Epithelial cell of prostate (primary cell): ENCODE data around the gene RPL18A.

Experiments used
- DNase-seq: peaks from one replicate; pipeline ENCODE4 v3.0.0-alpha.2; 2011; ENCODE audit warnings: low read depth, low spot score
- H3K27ac ChIP-seq: fragments of 450-650 bp; 2 replicates; pipeline ENCODE4 v1.5.1; 2017; ENCODE audit warnings: mild to moderate bottlenecking

The RPL18A gene

DNA sequence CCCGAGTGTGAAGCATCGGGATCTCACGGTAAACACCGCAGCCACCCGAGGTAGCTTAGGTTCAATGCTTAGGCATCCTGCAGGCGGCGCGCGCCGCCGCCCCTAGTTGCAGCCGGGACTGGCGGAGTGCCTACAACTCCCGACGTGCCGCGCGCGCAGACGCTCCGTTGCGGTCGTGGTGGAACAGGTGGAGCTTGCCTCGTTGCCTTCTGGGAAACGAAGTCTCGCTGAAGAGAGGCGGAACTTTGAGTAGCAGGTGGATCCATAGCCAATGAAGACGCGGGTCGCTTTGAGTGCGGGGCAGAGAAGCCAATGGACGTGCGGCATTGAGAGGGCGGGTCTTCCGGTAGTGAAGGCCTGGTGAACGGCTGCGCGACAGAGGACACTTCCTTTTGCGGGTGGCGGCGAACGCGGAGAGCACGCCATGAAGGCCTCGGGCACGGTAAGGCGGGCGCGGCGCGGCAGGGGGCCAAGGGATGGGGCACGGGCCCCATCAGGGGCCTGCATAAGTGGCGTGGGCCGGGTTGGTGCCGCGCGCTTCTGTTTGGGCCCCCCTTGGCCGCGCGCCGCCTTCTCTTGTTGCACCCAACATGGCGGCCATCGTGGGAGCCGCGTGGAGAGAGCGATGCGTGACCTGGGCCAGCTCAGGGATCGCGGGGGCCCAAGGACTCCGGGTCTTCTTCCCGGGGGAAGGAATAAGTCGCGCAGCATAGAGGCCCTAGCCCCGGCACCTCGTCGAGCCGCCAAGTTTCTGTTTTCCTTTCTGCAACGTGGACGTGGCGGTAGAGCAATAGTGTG lies at the start of gene RPL18A:
Gene RPL18A, plus strand, starts transcription at position 378 of the 798 bp plus-strand sequence. Its CDS starts 47 bp downstream, at position 425.
- H3K27ac ChIP-seq, result peak within 1 kb of the TSS; percentile 74
- peak; percentile 99 for DNase-seq

DNA sequence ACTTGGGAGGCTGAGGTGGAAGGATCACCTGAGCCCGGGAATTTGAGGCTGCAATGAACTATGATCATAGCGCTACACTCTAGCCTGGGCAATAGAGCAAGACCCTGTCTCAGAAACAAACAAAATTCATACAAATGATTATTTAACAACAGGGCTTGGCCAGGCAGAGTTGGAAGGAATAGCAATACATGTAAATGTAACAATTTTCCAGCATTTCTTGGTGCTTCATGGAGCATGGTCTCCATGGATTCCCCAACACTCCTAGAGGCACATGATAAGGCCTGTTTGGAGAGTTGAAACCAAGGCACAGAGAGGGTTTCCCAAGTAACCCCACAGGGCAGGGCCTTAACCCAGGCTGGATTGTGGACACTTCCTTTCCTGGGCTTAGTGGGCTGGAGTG lies 48.6 kb upstream of the RPL18A start:
- DNase-seq, result no peak
- no peak overlapping the region for H3K27ac ChIP-seq

DNA sequence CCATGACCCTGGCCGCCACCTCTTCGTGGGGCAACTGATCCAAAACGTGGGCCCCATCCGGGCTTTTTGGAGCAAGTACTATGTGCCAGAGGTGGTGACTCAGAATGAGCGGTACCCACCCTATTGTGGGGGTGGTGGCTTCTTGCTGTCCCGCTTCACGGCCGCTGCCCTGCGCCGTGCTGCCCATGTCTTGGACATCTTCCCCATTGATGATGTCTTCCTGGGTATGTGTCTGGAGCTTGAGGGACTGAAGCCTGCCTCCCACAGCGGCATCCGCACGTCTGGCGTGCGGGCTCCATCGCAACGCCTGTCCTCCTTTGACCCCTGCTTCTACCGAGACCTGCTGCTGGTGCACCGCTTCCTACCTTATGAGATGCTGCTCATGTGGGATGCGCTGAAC lies 48.0 kb upstream of the RPL18A start:
- no peak overlapping the region for H3K27ac ChIP-seq
- DNase-seq, result no peak

DNA sequence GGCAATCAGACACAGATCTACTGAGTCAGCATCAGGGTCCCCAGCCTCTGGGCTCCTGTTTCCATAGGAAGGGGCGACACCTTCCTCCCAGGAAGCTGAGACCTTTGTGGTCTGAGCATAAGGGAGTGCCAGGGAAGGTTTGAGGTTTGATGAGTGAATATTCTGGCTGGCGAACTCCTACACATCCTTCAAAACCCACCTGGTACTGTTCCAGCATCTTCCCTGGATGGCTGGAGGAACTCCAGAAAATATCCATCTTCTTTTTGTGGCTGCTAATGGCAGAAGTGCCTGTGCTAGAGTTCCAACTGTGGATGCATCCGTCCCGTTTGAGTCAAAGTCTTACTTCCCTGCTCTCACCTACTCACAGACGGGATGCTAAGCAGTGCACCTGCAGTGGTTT lies 47.6 kb upstream of the RPL18A start:
- DNase-seq, result no peak
- no peak overlapping the region for H3K27ac ChIP-seq

DNA sequence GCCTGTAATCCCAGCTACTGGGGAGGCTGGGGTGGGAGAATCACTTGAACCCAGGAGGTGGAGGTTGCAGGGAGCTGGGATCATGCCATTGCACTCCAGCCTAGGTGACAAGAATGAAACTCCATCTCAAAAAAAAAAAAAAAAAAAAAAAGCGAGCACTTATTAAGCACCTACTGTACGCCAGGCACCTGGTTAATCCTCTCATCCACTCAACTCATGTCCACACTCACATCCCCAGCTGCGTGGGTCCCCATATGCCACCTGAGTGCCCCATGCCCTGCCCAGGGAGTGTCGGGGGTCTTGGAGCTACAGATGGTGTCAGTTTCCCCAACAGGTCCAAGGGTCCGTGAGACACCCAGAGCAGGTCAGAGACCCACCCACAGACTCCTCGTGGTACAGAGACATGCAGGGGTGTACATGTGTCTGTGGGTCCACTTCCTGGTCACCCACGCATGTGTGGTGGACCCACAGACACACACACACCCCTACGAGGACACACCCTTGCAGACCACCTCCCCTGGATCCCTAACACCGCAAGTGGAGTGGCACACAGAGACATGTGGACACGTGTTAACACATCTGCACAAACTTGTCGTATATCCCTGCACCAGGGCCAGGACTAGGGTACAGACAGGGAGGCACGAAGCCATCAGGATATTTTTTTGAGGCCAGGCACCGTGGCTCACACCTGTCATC lies 41.9 kb upstream of the RPL18A start:
- no peak for DNase-seq
- H3K27ac ChIP-seq, result no peak overlapping the region

DNA sequence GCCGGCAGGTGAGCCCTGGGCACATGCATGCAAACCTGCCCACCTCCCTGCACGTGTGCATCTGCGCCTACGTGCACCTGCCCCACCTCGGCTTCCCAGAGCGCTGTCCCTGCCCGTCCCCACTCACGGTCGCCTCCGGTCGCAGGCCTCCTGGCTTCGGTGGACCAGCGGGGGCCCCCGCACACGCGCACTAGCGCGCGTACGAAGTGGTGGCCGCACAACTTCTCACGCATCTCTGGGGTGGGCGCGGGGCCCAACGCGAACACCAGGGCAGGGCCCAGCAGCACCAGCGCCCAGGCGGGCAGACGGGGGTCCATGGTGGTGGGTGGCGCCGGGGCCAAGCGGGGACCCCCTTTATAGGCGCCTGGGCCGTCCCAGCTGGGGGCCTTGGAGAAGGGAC lies 38.5 kb upstream of the RPL18A start, which contains the start of gene INSL3:
Gene INSL3, minus strand, starts transcription at position 330 of the 400 bp plus-strand sequence. Its CDS starts 13 bp downstream, at position 317.
- no peak for DNase-seq
- no peak within 1 kb of the TSS for H3K27ac ChIP-seq

DNA sequence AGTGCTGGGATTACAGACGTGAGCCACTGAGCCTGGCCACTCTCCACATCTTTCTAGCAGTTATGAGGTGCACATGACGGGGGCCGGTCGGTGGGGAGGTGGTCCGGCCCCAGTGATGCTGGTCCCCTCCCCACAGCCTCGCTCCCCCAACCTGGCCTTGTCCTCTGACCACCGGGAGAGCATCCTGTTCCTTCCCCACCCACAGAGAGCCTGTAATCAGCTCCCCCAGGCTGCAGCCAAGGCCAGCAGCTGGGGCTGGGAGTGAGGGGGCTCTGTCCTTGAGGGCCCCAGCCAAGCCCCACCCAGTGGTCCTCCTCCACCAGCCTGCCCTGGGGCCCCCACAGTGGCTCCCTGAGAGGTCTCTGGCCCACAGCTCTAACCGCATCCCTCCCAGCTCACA lies 35.4 kb upstream of the RPL18A start:
- no peak overlapping the region for H3K27ac ChIP-seq
- DNase-seq, result no peak

DNA sequence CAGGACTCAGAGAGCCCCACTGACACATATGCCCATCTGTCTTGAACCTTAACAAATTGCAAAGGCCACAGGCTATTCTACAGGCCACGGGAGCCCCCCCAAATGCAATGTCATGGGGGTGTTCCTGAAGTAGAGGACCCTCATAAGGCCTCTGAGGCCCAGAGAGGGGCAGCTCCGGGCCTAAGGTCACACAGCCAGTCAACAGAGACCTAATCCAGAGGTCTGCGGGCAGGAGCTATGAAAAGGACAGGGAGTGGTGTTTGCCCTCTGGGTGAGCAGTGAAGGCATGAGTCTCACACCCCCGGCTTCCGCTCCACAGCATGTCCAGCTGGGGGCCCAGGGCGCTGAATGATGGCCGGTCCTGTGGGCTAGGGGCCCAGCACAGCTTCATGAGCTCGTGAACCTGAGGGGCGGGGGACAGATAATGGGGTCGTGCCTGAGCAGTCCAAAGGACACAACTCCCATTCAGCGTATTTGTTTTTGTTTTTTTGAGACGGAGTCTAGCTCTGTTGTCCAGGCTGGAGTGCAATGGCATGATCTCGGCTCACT lies 33.1 kb upstream of the RPL18A start:
- DNase-seq, result no peak
- no peak overlapping the region for H3K27ac ChIP-seq

DNA sequence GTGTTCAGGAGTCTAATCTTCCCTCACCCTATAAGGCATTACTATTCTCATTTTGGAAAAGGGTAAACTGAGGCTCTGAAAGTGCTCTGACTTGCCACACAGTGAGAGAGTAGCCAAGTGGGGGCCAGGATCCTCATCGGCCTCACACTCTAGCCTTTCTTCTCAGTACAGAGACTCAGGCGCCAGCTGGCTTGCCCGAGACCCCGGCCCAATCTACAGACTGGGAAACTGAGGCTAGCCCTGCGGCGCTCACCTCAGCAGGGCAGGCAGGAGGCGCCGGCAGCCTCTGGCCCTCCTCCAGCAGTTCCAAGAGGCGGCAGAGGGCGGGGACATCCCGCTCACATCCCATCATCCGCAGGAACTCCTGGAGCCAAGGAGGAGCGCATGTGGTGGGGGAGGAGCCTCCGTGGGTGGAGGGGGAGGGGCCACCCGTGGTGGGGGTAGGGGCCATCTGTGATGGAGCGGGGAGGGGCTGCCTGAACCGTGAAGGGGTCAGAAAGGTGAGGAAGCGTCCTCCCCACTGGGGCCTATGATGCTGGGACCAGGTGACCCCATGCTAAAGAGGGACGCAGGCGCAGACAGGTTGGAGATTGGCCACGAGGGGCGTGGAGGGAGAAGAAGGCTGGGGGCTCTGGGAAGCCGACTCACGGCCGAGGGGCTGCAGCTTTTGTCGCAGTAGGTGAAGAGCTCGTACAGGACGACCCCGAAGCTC lies 29.7 kb upstream of the RPL18A start:
- no peak for DNase-seq

DNA sequence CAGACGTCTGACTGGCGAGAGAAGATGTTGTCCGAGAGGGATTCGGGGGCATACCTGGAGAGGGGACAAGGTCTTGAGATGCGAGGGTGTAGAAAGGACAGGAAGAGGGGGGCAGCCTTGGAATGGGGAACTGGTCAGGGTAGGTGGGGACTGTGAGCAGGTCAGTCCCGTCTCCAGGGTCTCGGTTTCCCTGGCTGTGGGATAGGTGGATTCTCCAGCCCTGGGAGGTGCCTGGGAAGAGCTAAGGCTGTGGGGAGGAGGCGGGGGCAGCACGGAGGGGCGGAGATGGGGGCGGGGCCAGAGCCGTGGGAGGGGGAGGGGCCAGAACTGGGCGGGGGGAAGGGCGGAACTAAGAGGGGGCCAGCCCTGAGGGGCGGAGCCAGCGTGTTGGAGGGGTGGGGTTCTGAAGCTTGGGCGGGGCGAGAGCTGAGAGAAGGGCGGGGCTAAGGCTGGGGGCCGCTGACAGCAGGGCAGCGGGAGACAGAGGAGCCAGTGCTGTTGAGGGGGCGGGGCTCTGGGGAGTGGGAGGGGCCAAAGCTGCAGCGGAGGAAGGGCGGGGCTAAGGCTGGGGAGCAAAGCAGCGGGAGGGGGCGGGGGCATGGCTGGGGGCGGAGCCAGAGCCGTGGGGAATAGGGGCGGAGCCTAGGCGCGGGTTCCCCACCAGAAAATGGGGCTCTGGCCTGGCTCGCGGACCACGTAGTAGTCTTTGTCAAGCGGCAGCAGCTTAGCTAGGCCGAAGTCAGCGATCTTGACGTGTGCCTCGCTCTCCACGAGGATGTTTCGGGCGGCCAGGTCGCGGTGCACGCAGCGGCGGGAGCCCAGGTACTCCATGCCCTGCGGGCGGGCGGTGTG lies 28.9 kb upstream of the RPL18A start:
- DNase-seq, result peak; percentile 48

More for the DNA sequence above, 29.7 kb upstream of the RPL18A start:
- H3K27ac ChIP-seq, result peak overlapping the region; percentile 59

DNA sequence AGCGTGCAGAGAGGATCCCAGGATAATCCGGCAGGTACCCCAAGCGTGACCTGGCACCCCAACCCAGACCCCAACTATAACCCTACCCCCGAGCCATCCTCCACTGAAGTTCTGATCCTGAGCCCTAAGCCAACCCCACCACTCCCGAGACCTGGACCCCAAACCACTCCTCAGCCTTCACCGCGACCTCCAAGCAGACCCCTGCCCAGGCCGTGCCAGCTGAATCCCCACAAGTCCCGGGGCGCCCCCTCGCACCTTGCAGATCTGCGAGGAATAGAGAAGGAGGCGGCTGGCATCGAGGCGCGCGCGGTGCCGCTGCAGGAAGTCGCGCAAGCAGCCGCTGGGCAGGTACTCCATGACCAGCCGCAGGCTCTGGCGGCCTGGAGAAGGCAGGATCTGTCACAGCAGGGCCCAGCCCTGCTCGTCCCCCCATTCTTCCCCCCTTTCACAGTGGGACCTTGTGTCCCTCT lies 28.3 kb upstream of the RPL18A start:
- H3K27ac ChIP-seq, result no peak overlapping the region

More for the DNA sequence above, 28.9 kb upstream of the RPL18A start:
- H3K27ac ChIP-seq, result peak overlapping the region; percentile 59

DNA sequence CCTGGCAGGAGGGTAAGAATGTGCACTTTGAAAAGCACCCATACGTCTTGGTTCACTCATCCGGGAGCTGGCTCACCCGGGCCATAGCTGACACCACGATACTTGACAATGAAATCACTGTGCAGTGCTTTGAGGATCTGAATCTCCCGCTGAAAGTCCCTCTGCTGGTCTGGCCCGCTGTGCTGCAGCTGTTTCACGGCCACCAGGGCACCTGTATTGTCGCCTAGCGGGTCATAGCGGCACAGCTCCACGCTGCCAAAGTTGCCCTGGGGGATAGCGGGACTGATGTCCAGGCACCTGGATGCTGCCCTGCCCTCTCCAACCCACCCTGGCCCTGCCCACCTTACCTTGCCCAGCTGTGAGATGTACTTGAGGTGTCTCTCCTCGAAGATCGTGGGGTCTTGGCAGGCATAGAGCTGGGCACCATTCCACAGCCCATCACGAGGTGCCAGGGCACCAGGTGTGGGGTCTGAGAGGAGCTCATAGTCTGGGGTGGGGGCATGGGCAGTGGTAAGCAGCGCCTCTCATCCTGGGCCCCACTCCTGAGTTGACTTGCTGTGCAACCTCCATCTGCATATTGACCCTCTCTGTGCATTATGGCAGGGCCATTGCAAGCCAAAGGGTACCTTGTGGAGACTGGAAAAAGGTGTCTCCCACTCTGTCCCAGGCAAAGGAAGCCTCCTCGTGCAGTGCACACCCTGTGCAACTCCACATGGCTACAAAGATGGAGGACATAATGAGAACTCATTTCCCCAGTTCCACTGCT lies 27.1 kb upstream of the RPL18A start:
- DNase-seq, result no peak
- no peak overlapping the region for H3K27ac ChIP-seq

More for the DNA sequence above, 28.3 kb upstream of the RPL18A start:
- no peak for DNase-seq

DNA sequence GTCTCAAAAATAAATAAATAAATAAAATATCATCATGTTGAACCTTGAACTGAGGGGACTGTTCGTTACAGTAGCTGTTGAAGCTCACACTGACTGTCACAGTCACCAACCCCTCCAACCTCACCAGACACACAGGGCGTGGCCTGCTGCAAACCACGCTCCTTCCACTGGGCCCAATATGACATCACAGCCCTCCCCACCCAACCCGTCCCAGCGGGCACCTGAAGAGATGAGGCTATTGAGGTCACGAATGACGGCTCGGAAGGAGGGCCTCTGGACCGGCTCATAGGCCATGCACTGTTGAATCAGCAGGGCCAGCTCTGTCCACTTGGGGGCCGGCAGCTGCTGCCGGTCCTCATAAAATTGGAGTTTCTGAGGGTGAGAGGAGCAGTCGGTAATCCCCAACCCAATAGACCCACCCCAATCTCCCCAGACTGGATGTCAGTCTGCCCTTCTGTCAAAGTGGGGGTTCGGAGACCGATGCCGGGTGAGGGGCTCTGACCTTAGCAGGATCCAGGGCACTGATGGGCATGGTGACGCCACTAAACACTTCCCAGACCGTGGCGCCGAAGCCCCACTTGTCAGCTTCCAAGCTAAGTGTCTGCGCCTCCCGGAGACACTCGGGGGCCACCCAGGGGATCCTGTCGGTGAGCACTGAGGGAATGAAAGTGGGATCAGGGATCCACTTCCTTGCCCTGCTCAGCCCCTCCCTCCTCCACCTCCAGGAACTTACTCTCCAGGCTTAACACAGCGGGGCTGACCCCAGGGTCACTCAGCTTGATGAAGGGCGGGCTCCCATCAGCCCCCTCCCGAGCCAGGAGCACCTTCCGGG lies 25.1 kb upstream of the RPL18A start:
- no peak overlapping the region for H3K27ac ChIP-seq
- DNase-seq, result no peak

DNA sequence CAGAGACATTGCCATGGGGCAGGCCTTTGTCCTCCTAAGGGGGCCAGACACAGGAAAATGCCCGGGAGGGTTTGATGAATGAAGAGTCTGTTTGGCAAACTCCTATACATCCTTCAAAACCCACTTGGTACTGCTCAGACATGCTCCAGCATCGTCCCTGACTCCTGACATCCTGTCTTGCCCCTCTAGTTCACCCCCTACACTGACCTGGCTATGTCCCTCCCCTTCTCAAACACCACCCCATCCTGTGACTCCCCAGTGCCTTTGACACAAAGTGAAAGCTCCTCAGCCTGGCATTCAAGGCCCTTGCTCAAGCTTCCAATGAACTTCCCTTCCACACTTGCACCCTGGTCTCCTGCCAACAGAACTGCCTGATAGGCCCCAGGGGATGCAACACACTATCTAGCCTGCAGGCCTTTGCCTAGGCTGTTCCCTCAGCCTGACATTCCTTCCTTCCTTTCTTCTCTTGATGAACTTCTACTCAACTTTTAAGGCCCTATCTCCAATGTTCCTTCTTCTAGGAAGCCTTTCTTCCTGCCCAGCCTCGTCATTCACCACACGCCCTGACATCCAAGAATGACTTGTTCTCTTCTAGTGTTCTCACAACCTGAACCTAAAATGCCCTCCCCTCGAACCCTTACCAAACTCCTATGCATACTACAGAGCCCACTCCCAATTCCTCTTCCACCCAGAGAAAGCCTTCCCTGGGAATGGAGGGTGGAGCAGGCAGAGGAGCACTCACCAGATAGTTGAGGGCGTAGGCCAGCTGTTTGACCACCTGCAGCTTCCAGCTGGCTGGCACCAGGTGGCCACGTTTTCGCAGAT lies 24.3 kb upstream of the RPL18A start:
- no peak for DNase-seq
- H3K27ac ChIP-seq, result no peak overlapping the region

DNA sequence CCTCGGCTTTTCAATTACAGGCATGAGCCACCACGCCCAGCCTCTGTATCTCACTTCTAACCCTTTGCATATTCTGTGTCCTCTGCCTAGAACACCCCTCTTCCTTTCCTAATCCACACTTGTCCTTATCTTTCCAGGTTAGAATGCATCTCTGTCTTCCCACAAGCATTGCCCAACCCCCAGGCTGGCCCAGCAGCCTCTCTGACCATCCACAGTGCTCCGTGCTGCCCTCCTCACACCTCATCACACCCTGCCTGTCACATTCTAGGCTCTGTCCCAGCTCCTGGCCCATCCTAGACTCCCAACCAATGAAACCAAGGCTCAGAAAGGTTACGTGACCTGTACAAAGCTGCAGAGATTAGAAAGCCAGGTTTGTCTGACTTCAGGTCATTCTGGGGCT lies 23.2 kb upstream of the RPL18A start:
- DNase-seq, result no peak
- no peak overlapping the region for H3K27ac ChIP-seq

DNA sequence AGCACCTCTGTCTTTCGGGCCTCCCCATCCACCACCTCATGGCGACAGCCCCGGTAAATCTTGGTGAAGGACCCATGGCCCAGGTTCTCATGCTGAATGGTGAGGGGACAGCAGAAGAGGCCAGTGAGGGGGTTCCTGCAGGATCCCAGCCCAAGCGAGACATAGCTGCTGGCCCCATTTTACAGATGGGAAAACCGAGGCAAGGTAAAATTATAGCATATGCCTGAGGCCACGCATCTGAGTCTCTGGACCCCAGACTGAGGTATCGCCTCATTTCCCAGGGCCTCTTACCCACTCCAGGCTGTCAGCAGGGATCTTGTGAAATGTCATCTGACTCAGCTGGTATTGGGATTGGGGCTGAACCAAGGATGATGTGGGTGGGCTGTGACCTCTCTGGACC lies 21.7 kb upstream of the RPL18A start:
- DNase-seq, result no peak
- no peak overlapping the region for H3K27ac ChIP-seq

DNA sequence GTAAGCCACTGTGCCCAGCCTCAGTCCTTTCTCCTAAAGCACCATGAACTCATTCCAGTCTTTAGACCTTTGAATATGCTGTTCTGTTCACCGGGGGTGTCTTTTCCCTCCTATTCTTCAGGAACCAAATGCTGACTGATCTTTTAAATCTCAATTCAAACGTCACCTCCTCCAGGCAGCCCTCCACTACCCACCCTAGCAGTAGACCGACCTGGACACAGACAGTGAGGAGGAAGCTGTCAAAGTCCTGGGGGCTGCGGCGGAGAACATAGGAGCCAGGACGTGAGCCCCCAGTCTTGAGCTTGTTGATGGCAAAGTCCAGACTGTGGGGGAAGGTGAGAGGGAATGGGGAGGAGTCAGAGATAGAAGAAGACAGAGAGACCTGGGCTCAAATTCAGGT lies 19.7 kb upstream of the RPL18A start:
- no peak overlapping the region for H3K27ac ChIP-seq
- DNase-seq, result no peak
